OCI-LY7 (cell line): ENCODE data around the gene PCDHGA12.

Experiments
- EZH2phosphoT487 ChIP-seq: fragments of 200-600 bp; sonication (generic); IDR thresholded peaks from 2 replicates; pipeline ENCODE4 v1.6.1; 2018; ENCODE audit warnings: low read depth, borderline replicate concordance, mild to moderate bottlenecking, mixed run types, antibody characterized with exemption, low read length, moderate library complexity, mixed read lengths
- TF ChIP-seq, protein P1 (sequence below): fragments of 200-600 bp; sonication (generic); conservative IDR thresholded peaks from 2 replicates; pipeline ENCODE4 v1.5.1; 2014; ENCODE audit warnings: mild to moderate bottlenecking, antibody characterized with exemption, low read length, moderate library complexity, mixed read lengths

DNA sequence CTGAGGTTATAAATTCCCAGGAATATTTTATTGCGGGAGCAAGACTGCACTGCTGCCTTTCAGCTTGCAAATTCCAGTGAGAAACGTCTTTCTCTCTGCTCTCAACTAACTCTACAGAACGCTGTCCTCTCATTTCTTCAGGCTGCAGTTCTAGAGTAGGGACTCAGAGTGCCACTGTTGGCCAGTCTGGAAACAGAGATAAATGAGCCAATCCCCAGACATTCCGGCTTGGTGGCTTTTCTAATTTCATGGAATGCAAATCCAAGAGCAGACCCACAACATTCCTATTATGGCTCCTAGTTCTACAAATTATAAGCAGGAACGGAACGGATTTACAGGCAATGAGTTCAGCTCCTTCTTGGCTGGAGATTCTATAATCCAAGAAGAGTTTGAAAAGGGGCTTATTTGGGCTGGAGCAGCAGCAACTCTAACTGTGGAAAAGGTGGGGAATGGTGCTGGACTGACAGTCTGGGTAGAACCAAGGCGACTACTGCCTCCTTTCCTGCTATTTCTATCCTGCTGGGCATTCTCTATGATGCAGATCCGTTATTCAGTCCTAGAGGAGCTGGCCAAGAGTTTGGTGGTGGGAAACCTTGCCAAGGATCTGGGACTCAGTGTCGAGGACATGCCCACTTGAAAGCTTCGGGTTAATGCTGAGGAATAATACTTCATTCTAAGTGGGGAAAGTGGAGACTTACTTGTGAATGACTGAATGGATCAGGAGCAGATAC is 9.3 kb downstream of the PCDHGA12 start:
- TF ChIP-seq, protein P1, sequence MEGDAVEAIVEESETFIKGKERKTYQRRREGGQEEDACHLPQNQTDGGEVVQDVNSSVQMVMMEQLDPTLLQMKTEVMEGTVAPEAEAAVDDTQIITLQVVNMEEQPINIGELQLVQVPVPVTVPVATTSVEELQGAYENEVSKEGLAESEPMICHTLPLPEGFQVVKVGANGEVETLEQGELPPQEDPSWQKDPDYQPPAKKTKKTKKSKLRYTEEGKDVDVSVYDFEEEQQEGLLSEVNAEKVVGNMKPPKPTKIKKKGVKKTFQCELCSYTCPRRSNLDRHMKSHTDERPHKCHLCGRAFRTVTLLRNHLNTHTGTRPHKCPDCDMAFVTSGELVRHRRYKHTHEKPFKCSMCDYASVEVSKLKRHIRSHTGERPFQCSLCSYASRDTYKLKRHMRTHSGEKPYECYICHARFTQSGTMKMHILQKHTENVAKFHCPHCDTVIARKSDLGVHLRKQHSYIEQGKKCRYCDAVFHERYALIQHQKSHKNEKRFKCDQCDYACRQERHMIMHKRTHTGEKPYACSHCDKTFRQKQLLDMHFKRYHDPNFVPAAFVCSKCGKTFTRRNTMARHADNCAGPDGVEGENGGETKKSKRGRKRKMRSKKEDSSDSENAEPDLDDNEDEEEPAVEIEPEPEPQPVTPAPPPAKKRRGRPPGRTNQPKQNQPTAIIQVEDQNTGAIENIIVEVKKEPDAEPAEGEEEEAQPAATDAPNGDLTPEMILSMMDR, result no peak
- no peak for TF ChIP-seq EZH2phosphoT487
